SK-N-SH (cell line): ENCODE measurements around the gene SUN5. TPM values are rescaled to one million over a fixed set of nuclear protein-coding genes. Genes with fewer than 3 reads are reported as not detected.

Experiments used
- CTCF ChIA-PET: fragments of 300-600, 350-600 bp; formaldehyde crosslinking; extraction: SDS; loops from one replicate; lab custom pipeline; 2021; lab: Yijun Ruan, JAX
- POLR2A ChIA-PET: fragments of 350-600 bp; sonication (Branson Sonifier 250); formaldehyde crosslinking; extraction: SDS; loops from one replicate; lab custom pipeline; 2020; ENCODE audit warnings: antibody characterized with exemption, inconsistent platforms; lab: Yijun Ruan, JAX
- DNase-seq: peaks from one replicate; pipeline ENCODE4 v3.0.0; 2012
- H2AFZ ChIP-seq: fragments of 200-600 bp; sonication (generic); 2 replicates; pipeline ENCODE4 v1.8.1; 2016; ENCODE audit warnings: antibody characterized with exemption, mild to moderate bottlenecking, low read depth
- H3F3A ChIP-seq: fragments of 200-600 bp; sonication (generic); replicated peaks from 2 replicates; pipeline ENCODE3; 2016; ENCODE audit warnings: antibody characterized with exemption, mild to moderate bottlenecking; ENCODE audit not compliant: insufficient read depth
- H3K27ac ChIP-seq, 2 experiments: fragments of 200-500 bp in 1 of 2; fragments of 200-600 bp in 1 of 2; sonication (Bioruptor generic) in 1 of 2; sonication (generic), shearing (Covaris generic) in 1 of 2; 2 replicates each; pipeline versions ENCODE4 v1.5.1 to v1.6.1; 2014 to 2016; ENCODE audit warnings: low read depth in 2 of 2, inconsistent platforms in 1 of 2, low read length in 1 of 2, mild to moderate bottlenecking in 1 of 2, mixed read lengths in 1 of 2
- H3K27me3 ChIP-seq: fragments of 200-600 bp; sonication (generic), shearing (Covaris generic); 2 replicates; pipeline ENCODE4 v1.6.1; 2016; ENCODE audit warnings: mixed run types; ENCODE audit not compliant: insufficient read depth
- H3K36me3 ChIP-seq, 2 experiments: fragments of 200-500 bp in 1 of 2; fragments of 200-600 bp in 1 of 2; sonication (Bioruptor generic) in 1 of 2; sonication (generic) in 1 of 2; replicated peaks in 1 of 2; 2 replicates each; pipeline versions ENCODE3 to v1.5.1; 2014 to 2016; ENCODE audit warnings: low read length in 1 of 2, mild to moderate bottlenecking in 1 of 2; ENCODE audit not compliant: insufficient read depth in 2 of 2, control insufficient read depth in 1 of 2
- H3K4me1 ChIP-seq, 2 experiments: fragments of 200-500 bp in 1 of 2; fragments of 200-600 bp in 1 of 2; sonication (Bioruptor generic) in 1 of 2; sonication (generic), shearing (Covaris generic) in 1 of 2; 2 replicates each; pipeline versions ENCODE4 v1.5.1 to v1.6.1; 2014 to 2016; ENCODE audit warnings: low read depth in 1 of 2, low read length in 1 of 2, mixed run types in 1 of 2; ENCODE audit not compliant: insufficient read depth in 2 of 2, control insufficient read depth in 1 of 2
- H3K4me2 ChIP-seq: fragments of 200-600 bp; sonication (generic), shearing (Covaris generic); 2 replicates; pipeline ENCODE4 v1.6.1; 2017; ENCODE audit warnings: mixed run types
- H3K4me3 ChIP-seq, 2 experiments: fragments of 200-500 bp in 1 of 2; fragments of 200-600 bp in 1 of 2; sonication (Bioruptor generic) in 1 of 2; sonication (generic), shearing (Covaris generic) in 1 of 2; 2 replicates each; pipeline versions ENCODE4 v1.5.1 to v1.8.1; 2014 to 2016; ENCODE audit warnings: low read depth in 2 of 2, inconsistent platforms in 1 of 2, low read length in 1 of 2, mild to moderate bottlenecking in 1 of 2, mixed read lengths in 1 of 2, moderate library complexity in 1 of 2
- H3K79me2 ChIP-seq: fragments of 200-600 bp; sonication (generic); 2 replicates; pipeline ENCODE4 v1.8.1; 2017; ENCODE audit warnings: mild to moderate bottlenecking; ENCODE audit not compliant: insufficient read depth
- H3K9ac ChIP-seq: fragments of 200-600 bp; sonication (generic); 2 replicates; pipeline ENCODE4 v1.6.1; 2017; ENCODE audit warnings: mixed run types
- H3K9me2 ChIP-seq: fragments of 200-600 bp; sonication (generic); 2 replicates; pipeline ENCODE4 v1.6.1; 2017; ENCODE audit warnings: mixed run types
- H3K9me3 ChIP-seq: fragments of 200-600 bp; sonication (generic); 2 replicates; pipeline ENCODE4 v1.6.1; 2017; ENCODE audit warnings: mixed run types, mild to moderate bottlenecking, moderate library complexity
- H4K20me1 ChIP-seq: fragments of 200-600 bp; sonication (generic); 2 replicates; pipeline ENCODE4 v1.6.1; 2017; ENCODE audit warnings: mild to moderate bottlenecking, mixed run types; ENCODE audit not compliant: insufficient read depth
- CHD2 ChIP-seq: fragments of 150-350 bp; IDR thresholded peaks from 2 replicates; pipeline ENCODE4 v1.6.1; 2018; ENCODE audit warnings: low read length; ENCODE audit not compliant: partially characterized antibody
- ELF1 ChIP-seq: IDR thresholded peaks from 2 replicates; pipeline ENCODE4 v1.4.0; 2012
- FOSL2 ChIP-seq: IDR thresholded peaks from 2 replicates; pipeline ENCODE4 v1.4.0; 2012; ENCODE audit warnings: low read depth, mild to moderate bottlenecking, moderate library complexity, borderline replicate concordance
- FOXJ3 ChIP-seq: sonication (generic); formaldehyde crosslinking; IDR thresholded peaks from 2 replicates; pipeline ENCODE4 v1.5.1; 2020; ENCODE audit warnings: mild to moderate bottlenecking, missing genetic modification reagents
- FOXM1 ChIP-seq: IDR thresholded peaks from 2 replicates; pipeline ENCODE4 v1.4.0; 2012; ENCODE audit warnings: low read depth, mild to moderate bottlenecking
- GATA2 ChIP-seq: sonication (generic); formaldehyde crosslinking; IDR thresholded peaks from 2 replicates; pipeline ENCODE4 v1.5.0; 2020; ENCODE audit warnings: mild to moderate bottlenecking, missing genetic modification reagents
- MXI1 ChIP-seq: IDR thresholded peaks from 2 replicates; pipeline ENCODE4 v1.6.1; 2012; ENCODE audit warnings: mild to moderate bottlenecking, low read depth, low read length, improper control_type of control experiment
- NFIC ChIP-seq: IDR thresholded peaks from 2 replicates; pipeline ENCODE4 v1.4.0; 2012; ENCODE audit warnings: borderline replicate concordance
- NRF1 ChIP-seq: IDR thresholded peaks from 2 replicates; pipeline ENCODE4 v1.6.1; 2012; ENCODE audit warnings: low read depth, mild to moderate bottlenecking, low read length
- PBX3 ChIP-seq: IDR thresholded peaks from 2 replicates; pipeline ENCODE4; 2012
- POLR2AphosphoS5 ChIP-seq: IDR thresholded peaks from 2 replicates; pipeline ENCODE4 v1.6.1; 2012; ENCODE audit warnings: low read depth, low read length
- RFX5 ChIP-seq: IDR thresholded peaks from 2 replicates; pipeline ENCODE4 v1.6.1; 2012; ENCODE audit warnings: mild to moderate bottlenecking, improper control_type of control experiment, low read length
- RXRA ChIP-seq: IDR thresholded peaks from 2 replicates; pipeline ENCODE4 v1.4.0; 2012; ENCODE audit warnings: low read depth, mild to moderate bottlenecking, borderline replicate concordance
- SIN3A ChIP-seq: IDR thresholded peaks from 2 replicates; pipeline ENCODE4 v1.6.1; 2012; ENCODE audit warnings: low read depth, mild to moderate bottlenecking, low read length, moderate library complexity, borderline replicate concordance
- SMC3 ChIP-seq: IDR thresholded peaks from 2 replicates; pipeline ENCODE4 v1.6.1; 2012; ENCODE audit warnings: low read depth, low read length, improper control_type of control experiment
- TCF12 ChIP-seq: IDR thresholded peaks from 2 replicates; pipeline ENCODE4 v1.4.0; 2012
- TEAD4 ChIP-seq: IDR thresholded peaks from 2 replicates; pipeline ENCODE4 v1.4.0; 2012; ENCODE audit warnings: mild to moderate bottlenecking, borderline replicate concordance; ENCODE audit not compliant: insufficient read depth
- USF2 ChIP-seq: fragments of 150-350 bp; IDR thresholded peaks from 2 replicates; pipeline ENCODE4 v1.6.1; 2017; ENCODE audit warnings: antibody characterized with exemption, low read length, low read depth, borderline replicate concordance
- ZBTB33 ChIP-seq: IDR thresholded peaks from 2 replicates; pipeline ENCODE4 v1.4.0; 2012; ENCODE audit warnings: low read depth, borderline replicate concordance
- WGBS: methylation state at CpG from one replicate; pipeline ENCODE4 v1.1.6; 2017; ENCODE audit warnings: low lambda C conversion rate; 5-methylcytosine and 5-hydroxymethylcytosine counted together
- polyA plus RNA-seq, 3 experiments: library from polyadenylated mRNA; depleted of rRNA; stranded (reverse); fragments of >200 nt; gene quantifications; 2 replicates each; pipeline ENCODE4 v1.2.3, GENCODE V29; 2012

Gene SUN5
- polyA plus RNA-seq, 1 of the 3 experiments (the other 2 are of a cell fraction) = not detected

- ChIA-PET CTCF (interaction anchor here (1.2 kb wide), 1 partner anchor 16 kb away, joined by 3 read pairs; no protein-coding TSS in a partner anchor), POLR2A (no interaction called here)
- Histone ChIP-seq H3K27ac (no peak overlapping the region), H3F3A (no peaks in the 10 kb centered on the region), H3K36me3 (no peaks in the 10 kb centered on the region), H2AFZ (no peak overlapping the region), H4K20me1 (no peaks in the 10 kb centered on the region), H3K9me3 (no peaks in the 10 kb centered on the region), H3K4me1 (no peaks in the 10 kb centered on the region), H3K27me3 (peaks cover 5% of the 10 kb centered on the region; the same call in 1 of the 2 replicates), H3K79me2 (no peaks in the 10 kb centered on the region), H3K4me2 (no peak overlapping the region), H3K9me2 (no peaks in the 10 kb centered on the region), H3K9ac (no peak overlapping the region), H3K4me3 (no peak overlapping the region)
- no peak for DNase-seq
- WGBS = 2% methylated on average over 6 of the region's 6 CpGs
- no peak for TF ChIP-seq NFIC
- no peak for TF ChIP-seq ZBTB33
- no peak for TF ChIP-seq POLR2AphosphoS5
- no peak for TF ChIP-seq NRF1
- no peak for TF ChIP-seq FOXM1
- TF ChIP-seq TCF12 = no peak
- no peak for TF ChIP-seq ELF1
- TF ChIP-seq FOSL2 = no peak
- no peak for TF ChIP-seq GATA2
- TF ChIP-seq RXRA = no peak
- no peak for TF ChIP-seq PBX3
- TF ChIP-seq TEAD4 = no peak
These were observed 30.8 kb upstream of the SUN5 start for GRCh38 chr20:33034901-33035492.

- WGBS = 17% methylated on average over 5 of the region's 5 CpGs
- no peaks in the 10 kb centered on the region for H3K4me1 ChIP-seq
- no peak for DNase-seq
- H4K20me1 ChIP-seq = no peaks in the 10 kb centered on the region
- no peaks in the 10 kb centered on the region for H3K79me2 ChIP-seq
- TF ChIP-seq CHD2 (no peak), RFX5 (no peak), FOXJ3 (CRISPR knock-in tag) (no peak), GATA2 (no peak), USF2 (no peak), SIN3A (no peak), ELF1 (no peak), POLR2AphosphoS5 (no peak), MXI1 (no peak), PBX3 (no peak), SMC3 (no peak), ZBTB33 (no peak)
- no peaks in the 10 kb centered on the region for H3K36me3 ChIP-seq
- ChIA-PET CTCF (no interaction called here), POLR2A (no interaction called here)
- no peaks in the 10 kb centered on the region for H3K9me2 ChIP-seq
- H3K27me3 ChIP-seq = peaks cover 6% of the 10 kb centered on the region; the same call in 1 of the 2 replicates
- no peak overlapping the region for H3K4me3 ChIP-seq
- no peak overlapping the region for H3K27ac ChIP-seq
- no peak overlapping the region for H3K9ac ChIP-seq
- H3F3A ChIP-seq = no peaks in the 10 kb centered on the region
- H3K9me3 ChIP-seq = no peaks in the 10 kb centered on the region
- no peak overlapping the region for H3K4me2 ChIP-seq
- H2AFZ ChIP-seq = no peak overlapping the region
These were observed 29.9 kb upstream of the SUN5 start for GRCh38 chr20:33034115-33034514.
